Activated CD8-positive, alpha-beta T cell treated with anti-CD3 and anti-CD28 coated beads for 36 hours (primary cell): ENCODE results near the gene CHD9NB. TPM values are rescaled to one million over a fixed set of nuclear protein-coding genes. Genes with fewer than 3 reads are reported as not detected.

Experiments
- ATAC-seq: fragments of 200-7000 bp; cut with Tn5 transposase; one replicate; pipeline ENCODE4 v1.10.0; 2021; ENCODE audit warnings: mild to moderate bottlenecking, moderate library complexity
- CTCF ChIA-PET: fragments of 350-600 bp; sonication (Branson Sonifier 250); formaldehyde crosslinking; loops from one replicate; lab custom pipeline; 2021; ENCODE audit warnings: antibody characterized with exemption; lab: Charles Lee
- POLR2A ChIA-PET: fragments of 350-600 bp; sonication (Branson Sonifier 250); formaldehyde crosslinking; loops from one replicate; lab custom pipeline; 2021; ENCODE audit warnings: antibody characterized with exemption; lab: Charles Lee
- DNase-seq: peaks from one replicate; pipeline ENCODE4 v3.0.0-alpha.2; 2020
- H3K27ac Mint-ChIP-seq: one replicate; pipeline ENCODE4 v1.8.0; 2021; ENCODE audit warnings: mild to moderate bottlenecking, mixed read lengths
- H3K27me3 Mint-ChIP-seq: one replicate; pipeline ENCODE4 v1.8.0; 2021; ENCODE audit warnings: mixed read lengths
- H3K36me3 Mint-ChIP-seq: one replicate; pipeline ENCODE4 v1.8.0; 2021; ENCODE audit warnings: low read depth, mixed read lengths
- H3K4me1 Mint-ChIP-seq: one replicate; pipeline ENCODE4 v1.8.0; 2021; ENCODE audit warnings: low read depth, mixed read lengths
- H3K4me3 Mint-ChIP-seq: one replicate; pipeline ENCODE4 v1.8.0; 2021; ENCODE audit warnings: mild to moderate bottlenecking, moderate library complexity, mixed read lengths
- H3K9me3 Mint-ChIP-seq: one replicate; pipeline ENCODE4 v1.8.0; 2021; ENCODE audit warnings: mixed read lengths
- CTCF ChIP-seq: fragments of 200-600 bp; IDR thresholded peaks from one replicate; pipeline ENCODE4 v1.8.0; 2022; ENCODE audit warnings: antibody characterized with exemption, mild to moderate bottlenecking
- intact Hi-C: fragments of 100-400 bp; cut with micrococcal nuclease; formaldehyde crosslinking; loops from one replicate; pipeline ENCODE4 v1.10.0; 2022
- total RNA-seq, 2 experiments: library from RNA; stranded (reverse); gene quantifications; one replicate each; pipeline ENCODE4 v1.2.3, GENCODE V29; 2021

The CHD9NB gene
- total RNA-seq = under 1 TPM in 1 of 2 experiments, not detected in 1; 0.16 TPM

- Mint-ChIP-seq H3K9me3 (no peaks in the 10 kb centered on the region), H3K4me1 (peaks cover 21% of the 10 kb centered on the region), H3K4me3 (no peak within 1 kb of the TSS), H3K36me3 (no peaks in the 10 kb centered on the region), H3K27ac (no peak within 1 kb of the TSS), H3K27me3 (peaks cover 3% of the 10 kb centered on the region)
- peak; percentile 42 for DNase-seq
- intact Hi-C loops = loop anchor here (5.0 to 10.0 kb wide), 4 partner anchors 104 to 452 kb away; partner anchors contain the start of gene AKTIP
- no peak for TF ChIP-seq CTCF
- CTCF ChIA-PET = interaction anchor here (0.8 to 3.3 kb wide), 3 partner anchors 77 to 155 kb away, joined by 3 to 19 read pairs (median 8); no protein-coding TSS in a partner anchor
- POLR2A ChIA-PET = no interaction called here
- ATAC-seq = peak; percentile 26
These were observed at the start of gene CHD9NB for GRCh38 chr16:53052519-53053501. TSS of gene CHD9NB (minus strand) at chr16:53052897. CDS start at chr16:53044158, 8,739 bp downstream.

- POLR2A ChIA-PET = no interaction called here
- Mint-ChIP-seq H3K4me3 (no peak overlapping the region), H3K27me3 (no peaks in the 10 kb centered on the region), H3K9me3 (no peaks in the 10 kb centered on the region), H3K4me1 (peaks cover 22% of the 10 kb centered on the region), H3K27ac (no peak overlapping the region), H3K36me3 (no peaks in the 10 kb centered on the region)
- no peak for TF ChIP-seq CTCF
- intact Hi-C loops = no loop called here
- CTCF ChIA-PET = interaction anchor here (1.7 kb wide), 1 partner anchor 46 kb away, joined by 4 read pairs; the partner anchor contains the start of gene CHD9
- DNase-seq (no peak), ATAC-seq (no peak)
These were observed 48.2 kb upstream of the CHD9NB start for GRCh38 chr16:53100889-53101288.

- DNase-seq (no peak), ATAC-seq (no peak)
- intact Hi-C loops = no loop called here
- H3K4me1 Mint-ChIP-seq = peaks cover 22% of the 10 kb centered on the region
- POLR2A ChIA-PET = no interaction called here
- CTCF ChIA-PET = interaction anchor here (1.4 to 2.1 kb wide), 3 partner anchors 30 to 45 kb away, joined by 4 to 10 read pairs (median 5); partner anchors contain the start of gene CHD9
- TF ChIP-seq CTCF = no peak
- H3K4me3 Mint-ChIP-seq = peak overlapping the region; percentile 68
- no peaks in the 10 kb centered on the region for H3K9me3 Mint-ChIP-seq
- H3K36me3 Mint-ChIP-seq = no peaks in the 10 kb centered on the region
- no peak overlapping the region for H3K27ac Mint-ChIP-seq
- no peaks in the 10 kb centered on the region for H3K27me3 Mint-ChIP-seq
These were observed 47.5 kb upstream of the CHD9NB start for GRCh38 chr16:53100131-53100748.

- ChIA-PET CTCF (interaction anchor here (1.0 to 2.1 kb wide), 5 partner anchors 20 to 44 kb away, joined by 3 to 10 read pairs (median 5); partner anchors contain the start of gene CHD9), POLR2A (interaction anchor here (1.4 kb wide), 2 partner anchors 14 to 32 kb away, joined by 4 to 5 read pairs; no protein-coding TSS in a partner anchor)
- intact Hi-C loops = no loop called here
- H3K27me3 Mint-ChIP-seq = no peaks in the 10 kb centered on the region
- no peaks in the 10 kb centered on the region for H3K36me3 Mint-ChIP-seq
- H3K27ac Mint-ChIP-seq = peak overlapping the region; percentile 89
- no peak for TF ChIP-seq CTCF
- peak overlapping the region; percentile 68 for H3K4me3 Mint-ChIP-seq
- H3K4me1 Mint-ChIP-seq = peaks cover 22% of the 10 kb centered on the region
- ATAC-seq = peak; percentile 80
- no peaks in the 10 kb centered on the region for H3K9me3 Mint-ChIP-seq
- peak; percentile 78 for DNase-seq
These were observed 46.8 kb upstream of the CHD9NB start for GRCh38 chr16:53099318-53100130.
